ENCODE measurements around the gene TRDN.
"Not testable (repeated sequence)": the region's sequence is repeated elsewhere in the genome, so short reads cannot be mapped to it uniquely, and the experiment has no call there.

- TF ChIP-seq CTCF (conservative IDR thresholded peaks at IDR 0.05 in 1 of 2, IDR thresholded peaks at IDR 0.05 in 1 of 2; ENCODE audit: extremely low read depth in 1 of 2, insufficient read depth in 1 of 2, low read depth in 1 of 2, low read length in 2 of 2); EZH2 (IDR thresholded peaks at IDR 0.05; ENCODE audit: borderline replicate concordance, low read length): not testable (repeated sequence)
These were observed 183.7 kb downstream of the TRDN start for GRCh38 chr6:123453071-123453470.

Measured in mammary epithelial cell (primary cell).